MM.1S (cell line): ENCODE data around the gene DIRAS2.

ENCODE experiments used
- DNase-seq: peaks from one replicate; pipeline ENCODE4 v3.0.0-alpha.2; 2015
- H2AFZ ChIP-seq: fragments of 300-600 bp; sonication (generic); 2 replicates; pipeline ENCODE4 v1.6.0; 2016; ENCODE audit warnings: antibody characterized with exemption, low read length
- H3F3A ChIP-seq: fragments of 300-600 bp; sonication (generic); 2 replicates; pipeline ENCODE4 v1.6.1; 2016; ENCODE audit warnings: mild to moderate bottlenecking, antibody characterized with exemption, low read length, moderate library complexity, mixed read lengths; ENCODE audit not compliant: insufficient read depth
- H3K27ac ChIP-seq: fragments of 300-600 bp; sonication (generic); 2 replicates; pipeline ENCODE4 v1.5.1; 2016; ENCODE audit warnings: mild to moderate bottlenecking, low read length
- H3K27me3 ChIP-seq: fragments of 300-600 bp; sonication (generic); replicated peaks from 2 replicates; pipeline ENCODE4 v1.6.0; 2016; ENCODE audit warnings: low read length; ENCODE audit not compliant: insufficient read depth
- H3K36me3 ChIP-seq: fragments of 300-600 bp; sonication (generic); replicated peaks from 2 replicates; pipeline ENCODE4 v1.6.1; 2016; ENCODE audit warnings: mild to moderate bottlenecking, low read length, mixed read lengths; ENCODE audit not compliant: insufficient read depth
- H3K4me1 ChIP-seq: fragments of 300-600 bp; sonication (generic); 2 replicates; pipeline ENCODE4 v1.6.1; 2016; ENCODE audit warnings: low read length, mixed read lengths
- H3K4me2 ChIP-seq: fragments of 300-600 bp; sonication (generic); 2 replicates; pipeline ENCODE4 v1.6.0; 2016; ENCODE audit warnings: low read depth, low read length
- H3K4me3 ChIP-seq: fragments of 300-600 bp; sonication (generic); 2 replicates; pipeline ENCODE4 v1.5.1; 2016; ENCODE audit warnings: low read length, mixed read lengths
- H3K79me2 ChIP-seq: fragments of 300-600 bp; sonication (generic); 2 replicates; pipeline ENCODE4 v1.6.1; 2016; ENCODE audit warnings: mixed run types, low read length, mixed read lengths
- H3K9ac ChIP-seq: fragments of 300-600 bp; sonication (generic); 2 replicates; pipeline ENCODE4 v1.6.1; 2016; ENCODE audit warnings: low read length, mixed read lengths
- H3K9me2 ChIP-seq: fragments of 300-600 bp; sonication (generic); replicated peaks from 2 replicates; pipeline ENCODE4 v1.6.1; 2016; ENCODE audit warnings: mild to moderate bottlenecking, low read length, mixed read lengths; ENCODE audit not compliant: insufficient read depth
- H3K9me3 ChIP-seq: fragments of 300-600 bp; sonication (generic); replicated peaks from 2 replicates; pipeline ENCODE4 v1.6.1; 2016; ENCODE audit warnings: mild to moderate bottlenecking, low read length, mixed read lengths; ENCODE audit not compliant: insufficient read depth
- H4K20me1 ChIP-seq: fragments of 300-600 bp; sonication (generic); 2 replicates; pipeline ENCODE4 v1.6.1; 2016; ENCODE audit warnings: mild to moderate bottlenecking, low read length, moderate library complexity, mixed read lengths; ENCODE audit not compliant: insufficient read depth
- EZH2 ChIP-seq: fragments of 300-600 bp; sonication (generic); optimal IDR thresholded peaks from 2 replicates; pipeline ENCODE3; 2017; ENCODE audit warnings: low read depth, mild to moderate bottlenecking, antibody characterized with exemption, low read length, mixed read lengths
- EZH2phosphoT487 ChIP-seq: fragments of 300-600 bp; sonication (generic); IDR thresholded peaks from 2 replicates; pipeline ENCODE4 v1.6.1; 2018; ENCODE audit warnings: antibody characterized with exemption, low read length
- TF ChIP-seq, protein P1 (sequence below): fragments of 300-600 bp; sonication (generic); IDR thresholded peaks from 2 replicates; pipeline ENCODE4 v1.5.1; 2016; ENCODE audit warnings: antibody characterized with exemption, low read length, mixed read lengths

Gene DIRAS2

DNA sequence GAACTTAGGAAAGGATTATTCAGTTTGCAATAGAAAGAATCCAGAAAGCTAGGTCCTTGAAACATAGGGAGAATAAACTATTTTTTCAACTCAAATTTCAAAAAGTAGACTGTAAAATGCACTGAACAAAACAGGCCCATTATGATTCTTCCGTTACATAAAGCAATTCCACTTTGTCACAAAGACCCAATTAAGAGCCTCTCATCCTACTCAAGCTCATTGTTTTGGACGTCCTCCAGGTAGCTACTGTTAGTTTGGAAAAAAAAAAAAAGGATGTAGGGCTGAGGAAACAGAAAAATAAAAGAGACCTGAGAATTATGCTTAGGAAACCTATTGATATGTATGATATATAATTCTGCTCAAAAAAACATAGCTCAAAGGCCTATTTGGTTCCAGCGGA lies 74.0 kb downstream of the DIRAS2 start:
- Histone ChIP-seq H2AFZ (no peak overlapping the region), H3K9me2 (no peaks in the 10 kb centered on the region), H3K4me1 (no peaks in the 10 kb centered on the region), H3K27ac (no peak overlapping the region), H3K4me2 (no peak overlapping the region), H3K4me3 (no peak overlapping the region), H3K36me3 (no peaks in the 10 kb centered on the region), H3K9me3 (no peaks in the 10 kb centered on the region), H3K9ac (no peak overlapping the region), H4K20me1 (no peaks in the 10 kb centered on the region), H3K79me2 (no peaks in the 10 kb centered on the region), H3K27me3 (no peaks in the 10 kb centered on the region), H3F3A (no peaks in the 10 kb centered on the region)
- TF ChIP-seq EZH2: no peak
- no peak for TF ChIP-seq EZH2phosphoT487
- TF ChIP-seq, protein P1, sequence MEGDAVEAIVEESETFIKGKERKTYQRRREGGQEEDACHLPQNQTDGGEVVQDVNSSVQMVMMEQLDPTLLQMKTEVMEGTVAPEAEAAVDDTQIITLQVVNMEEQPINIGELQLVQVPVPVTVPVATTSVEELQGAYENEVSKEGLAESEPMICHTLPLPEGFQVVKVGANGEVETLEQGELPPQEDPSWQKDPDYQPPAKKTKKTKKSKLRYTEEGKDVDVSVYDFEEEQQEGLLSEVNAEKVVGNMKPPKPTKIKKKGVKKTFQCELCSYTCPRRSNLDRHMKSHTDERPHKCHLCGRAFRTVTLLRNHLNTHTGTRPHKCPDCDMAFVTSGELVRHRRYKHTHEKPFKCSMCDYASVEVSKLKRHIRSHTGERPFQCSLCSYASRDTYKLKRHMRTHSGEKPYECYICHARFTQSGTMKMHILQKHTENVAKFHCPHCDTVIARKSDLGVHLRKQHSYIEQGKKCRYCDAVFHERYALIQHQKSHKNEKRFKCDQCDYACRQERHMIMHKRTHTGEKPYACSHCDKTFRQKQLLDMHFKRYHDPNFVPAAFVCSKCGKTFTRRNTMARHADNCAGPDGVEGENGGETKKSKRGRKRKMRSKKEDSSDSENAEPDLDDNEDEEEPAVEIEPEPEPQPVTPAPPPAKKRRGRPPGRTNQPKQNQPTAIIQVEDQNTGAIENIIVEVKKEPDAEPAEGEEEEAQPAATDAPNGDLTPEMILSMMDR: no peak
- DNase-seq: no peak

GRCh38 chr9:90562229-90562628 lies 80.4 kb downstream of the DIRAS2 start:
- H3K27me3 ChIP-seq: no peaks in the 10 kb centered on the region
- no peak overlapping the region for H2AFZ ChIP-seq
- H3K9me3 ChIP-seq: no peaks in the 10 kb centered on the region
- H4K20me1 ChIP-seq: no peaks in the 10 kb centered on the region
- H3K4me1 ChIP-seq: peaks cover 20% of the 10 kb centered on the region
- no peak overlapping the region for H3K4me2 ChIP-seq
- H3K4me3 ChIP-seq: no peak overlapping the region
- H3K9me2 ChIP-seq: no peaks in the 10 kb centered on the region
- no peak for DNase-seq
- peaks cover 23% of the 10 kb centered on the region for H3F3A ChIP-seq
- H3K79me2 ChIP-seq: no peaks in the 10 kb centered on the region
- H3K27ac ChIP-seq: no peak overlapping the region
- no peak for TF ChIP-seq EZH2
- no peaks in the 10 kb centered on the region for H3K36me3 ChIP-seq
- no peak overlapping the region for H3K9ac ChIP-seq
